K562 treated with DMSO at 1 percent for 4 hours (cell line): ENCODE results near the gene AKAP5. TPM values are rescaled to one million over a fixed set of nuclear protein-coding genes. Genes with fewer than 3 reads are reported as not detected.

ENCODE experiments used
- total RNA-seq: library from RNA; unstranded; fragments of 300-600 nt; gene quantifications from 2 replicates; pipeline ENCODE4 v1.2.3, GENCODE V29; 2022; ENCODE audit not compliant: insufficient read depth

Gene AKAP5
- 0.22 and 0.28 TPM in 2 replicates for total RNA-seq

GRCh38 chr14:64465191-64465822, at the start of gene AKAP5:
AKAP5 (plus strand) TSS chr14:64465499; CDS start chr14:64468395, 2,896 bp downstream.

GRCh38 chr14:64503434-64504309, 38.4 kb downstream of the AKAP5 start, which contains the start of gene ZBTB25:
ZBTB25 (minus strand) TSS chr14:64503838; CDS start chr14:64490533, 13,305 bp downstream.

DNA sequence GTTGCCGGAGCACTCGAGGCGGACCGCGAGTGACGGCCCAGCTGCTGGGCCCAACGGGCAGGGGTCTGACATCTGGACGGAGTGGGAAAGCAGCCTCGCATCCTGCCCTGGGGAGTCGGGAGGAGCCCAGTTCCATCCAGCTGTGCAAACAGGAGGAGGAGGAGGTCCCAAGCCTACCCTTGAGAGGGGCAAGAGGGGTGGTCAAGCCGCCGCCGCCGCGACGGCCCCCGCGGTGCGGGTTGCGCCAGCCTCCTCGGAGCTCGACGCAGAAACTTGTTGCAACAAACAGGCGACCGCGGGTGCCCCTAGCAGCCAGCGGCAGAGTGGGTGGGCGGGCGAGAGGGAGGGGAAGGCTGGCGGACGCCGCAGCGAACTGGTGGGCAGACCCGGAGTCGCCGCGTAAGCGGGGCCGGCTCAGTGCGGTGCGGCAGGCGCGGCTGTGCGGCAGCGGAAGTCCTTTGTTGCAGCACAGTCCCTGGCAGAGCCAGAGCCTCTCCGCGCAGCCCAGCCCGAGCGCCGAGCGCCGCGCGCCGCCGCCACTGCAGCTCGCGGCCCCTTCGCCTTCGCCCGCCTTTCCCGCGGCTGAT, 39.1 kb downstream of the AKAP5 start, which contains the start of gene ZBTB1:
TSS of gene ZBTB1 (plus strand) at position 461 of the 587 bp plus-strand sequence. CDS start 16,735 bp downstream, outside the sequence.

Other genes with a start within 250 kb of the AKAP5 start
- 1.7 and 1.8 TPM in 2 replicates for gene ESR2, start 171.1 kb upstream of the AKAP5 start, total RNA-seq
- 52.1 and 62.0 TPM in 2 replicates for gene MTHFD1, start 77.1 kb upstream of the AKAP5 start, total RNA-seq
- gene ZBTB25, start 38.3 kb downstream of the AKAP5 start, total RNA-seq: 2.0 and 3.2 TPM in 2 replicates
- gene ZBTB1, start 39.3 kb downstream of the AKAP5 start, total RNA-seq: 6.0 and 12.9 TPM in 2 replicates
- gene HSPA2, start 75.2 kb downstream of the AKAP5 start, total RNA-seq: not detected in 2 replicates
- not detected in 2 replicates for gene PPP1R36, start 84.5 kb downstream of the AKAP5 start, total RNA-seq
- not detected in 2 replicates for gene PLEKHG3, start 238.9 kb downstream of the AKAP5 start, total RNA-seq